GM21619 (cell line): ENCODE measurements around the gene SNX30.
"Not testable (repeated sequence)": the region's sequence is repeated elsewhere in the genome, so short reads cannot be mapped to it uniquely, and the experiment has no call there.

Experiments
- ATAC-seq: cut with Tn5 transposase; IDR thresholded peaks from one replicate; pipeline ENCODE4 v1.9.1; 2021; ENCODE audit not compliant: unreplicated experiment

SNX30 gene, protein sequence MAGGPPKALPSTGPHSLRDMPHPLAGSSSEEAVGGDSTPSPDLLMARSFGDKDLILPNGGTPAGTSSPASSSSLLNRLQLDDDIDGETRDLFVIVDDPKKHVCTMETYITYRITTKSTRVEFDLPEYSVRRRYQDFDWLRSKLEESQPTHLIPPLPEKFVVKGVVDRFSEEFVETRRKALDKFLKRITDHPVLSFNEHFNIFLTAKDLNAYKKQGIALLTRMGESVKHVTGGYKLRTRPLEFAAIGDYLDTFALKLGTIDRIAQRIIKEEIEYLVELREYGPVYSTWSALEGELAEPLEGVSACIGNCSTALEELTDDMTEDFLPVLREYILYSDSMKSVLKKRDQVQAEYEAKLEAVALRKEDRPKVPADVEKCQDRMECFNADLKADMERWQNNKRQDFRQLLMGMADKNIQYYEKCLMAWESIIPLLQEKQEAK

DNA sequence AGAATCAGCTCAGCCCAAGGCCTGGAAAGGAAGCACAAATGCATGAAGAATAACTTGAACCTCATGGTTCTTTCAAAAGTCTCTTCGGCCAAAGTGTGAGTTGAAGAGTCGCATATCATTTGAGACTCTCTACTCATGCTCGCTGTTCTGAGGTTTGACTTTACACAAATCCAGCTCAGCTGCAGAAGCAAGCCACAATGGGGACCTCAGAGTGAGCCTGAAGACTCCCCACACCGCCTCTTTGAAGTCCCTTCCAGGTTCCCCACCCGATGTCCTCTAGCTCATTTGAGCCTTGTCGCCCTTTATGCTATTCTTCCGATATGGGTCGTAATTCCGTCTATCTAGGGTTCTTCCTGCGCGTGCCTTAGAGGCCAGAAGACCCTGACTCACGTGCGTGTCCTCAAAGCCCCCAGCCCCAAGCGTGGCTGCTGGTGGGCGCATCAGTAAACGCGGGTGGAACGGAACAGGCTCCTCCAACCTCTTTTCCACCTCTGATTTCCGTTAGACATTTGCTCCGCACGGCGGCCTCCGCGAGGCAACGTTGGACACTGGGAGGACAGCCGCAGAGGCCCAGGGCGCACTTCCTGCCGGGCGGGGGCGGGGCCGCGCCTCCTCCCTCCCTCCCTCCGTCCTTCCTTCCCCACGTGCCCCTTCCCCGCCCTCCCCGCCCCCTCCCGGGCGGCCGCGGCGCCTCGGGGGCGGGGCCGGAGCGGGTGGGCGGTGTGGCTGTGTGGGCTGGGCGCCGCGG, at the start of gene SNX30:
SNX30 (plus strand) TSS at position 745 of the 748 bp plus-strand sequence. CDS start 242 bp downstream, outside the sequence.
- ATAC-seq, result peak; percentile 68

DNA sequence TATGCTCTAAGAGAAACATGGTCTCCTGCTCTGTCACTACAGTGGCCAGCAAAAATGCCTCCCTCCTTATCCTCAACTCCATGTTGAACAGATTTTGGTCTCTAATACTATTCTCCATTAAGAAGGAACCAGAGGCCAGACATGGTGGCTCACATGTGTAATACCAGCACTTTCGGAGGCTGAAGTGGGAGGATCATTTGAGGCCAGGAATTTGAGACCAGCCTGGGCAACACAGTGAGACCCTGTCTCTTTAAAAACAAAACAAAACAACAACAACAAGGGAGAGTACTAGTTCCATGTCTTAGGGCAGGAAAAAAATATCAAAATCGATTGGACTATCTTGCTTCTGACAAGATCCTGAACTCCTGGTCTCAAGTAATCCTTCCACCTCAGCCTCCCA, 47.3 kb upstream of the SNX30 start:
- ATAC-seq, result no peak

DNA sequence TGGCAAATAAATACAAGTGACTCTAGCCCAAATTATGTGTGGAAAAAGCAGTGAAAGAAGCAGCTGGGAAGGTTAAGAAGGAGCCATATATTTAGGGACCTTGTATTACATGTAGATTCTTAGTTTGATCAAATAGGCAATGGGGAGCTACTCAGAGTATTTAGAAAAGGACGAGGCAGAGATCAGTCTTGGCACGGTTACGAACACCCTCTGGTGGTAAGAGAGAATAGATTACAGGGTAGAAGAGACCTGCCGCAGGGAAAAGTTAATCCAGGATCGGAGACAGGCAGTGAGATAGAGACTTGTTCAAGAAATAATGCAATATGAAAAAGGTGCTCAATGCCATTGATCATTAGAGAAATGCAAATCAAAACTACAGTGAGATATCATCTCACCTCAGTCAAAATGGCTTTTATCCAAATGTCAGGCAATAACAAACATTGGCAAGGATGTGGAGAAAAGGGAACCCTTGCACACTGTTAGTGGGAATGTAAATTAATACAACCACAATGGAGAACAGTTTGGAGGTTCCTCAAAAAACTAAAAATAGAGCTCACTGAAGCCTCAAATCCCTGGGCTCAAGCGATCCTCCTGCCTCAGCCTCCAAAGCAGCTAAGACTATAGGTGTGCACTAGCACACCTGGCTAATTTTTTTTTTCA, 44.7 kb upstream of the SNX30 start:
- ATAC-seq, result no peak

DNA sequence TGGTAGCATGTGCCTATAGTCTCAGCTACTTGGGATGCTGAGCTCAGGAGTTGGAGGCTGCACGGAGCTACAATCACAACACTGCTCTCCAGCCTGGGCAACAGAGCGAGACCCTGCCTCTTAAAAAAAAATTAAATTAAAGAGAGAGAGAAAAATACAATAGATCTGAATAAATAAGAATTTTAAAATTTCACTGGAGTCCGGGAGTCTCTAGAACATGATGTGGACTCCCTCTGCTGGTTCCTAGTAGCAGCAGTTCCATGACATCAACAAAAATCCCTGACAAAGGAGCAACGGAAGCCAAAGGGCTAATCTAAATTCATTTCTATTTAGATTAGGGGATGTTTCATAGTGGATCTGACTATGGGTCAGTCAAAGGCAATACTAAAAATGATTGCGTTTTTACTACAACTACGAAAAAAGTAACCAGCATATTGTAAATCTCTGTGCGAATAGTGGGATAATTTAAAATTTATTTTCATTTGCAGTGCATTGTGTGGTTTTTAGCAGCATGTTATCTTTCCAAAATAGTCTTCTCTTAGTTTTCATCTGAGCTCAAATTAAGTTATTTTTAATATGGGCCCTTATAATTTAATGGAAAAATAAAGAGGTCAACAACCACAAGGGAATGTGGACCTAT, 39.4 kb upstream of the SNX30 start:
- no peak for ATAC-seq

DNA sequence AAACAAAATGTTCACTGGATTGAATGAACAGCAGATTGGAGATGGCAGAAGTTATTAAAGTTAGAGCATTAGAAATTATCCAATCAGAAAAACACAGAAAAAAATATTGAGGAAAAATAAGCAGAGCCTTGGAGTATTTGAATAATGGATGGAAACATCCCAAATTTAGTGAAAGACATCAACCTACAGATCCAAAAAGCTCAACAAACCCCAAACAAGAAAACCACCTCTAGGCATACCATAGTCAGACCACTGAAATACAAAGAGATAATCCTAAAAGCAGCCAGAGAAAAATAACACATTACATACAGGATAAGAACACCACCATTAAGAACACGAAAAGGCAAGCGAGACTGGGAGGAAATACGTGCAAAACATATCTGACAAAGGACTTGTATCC, 37.9 kb upstream of the SNX30 start:
- no peak for ATAC-seq

DNA sequence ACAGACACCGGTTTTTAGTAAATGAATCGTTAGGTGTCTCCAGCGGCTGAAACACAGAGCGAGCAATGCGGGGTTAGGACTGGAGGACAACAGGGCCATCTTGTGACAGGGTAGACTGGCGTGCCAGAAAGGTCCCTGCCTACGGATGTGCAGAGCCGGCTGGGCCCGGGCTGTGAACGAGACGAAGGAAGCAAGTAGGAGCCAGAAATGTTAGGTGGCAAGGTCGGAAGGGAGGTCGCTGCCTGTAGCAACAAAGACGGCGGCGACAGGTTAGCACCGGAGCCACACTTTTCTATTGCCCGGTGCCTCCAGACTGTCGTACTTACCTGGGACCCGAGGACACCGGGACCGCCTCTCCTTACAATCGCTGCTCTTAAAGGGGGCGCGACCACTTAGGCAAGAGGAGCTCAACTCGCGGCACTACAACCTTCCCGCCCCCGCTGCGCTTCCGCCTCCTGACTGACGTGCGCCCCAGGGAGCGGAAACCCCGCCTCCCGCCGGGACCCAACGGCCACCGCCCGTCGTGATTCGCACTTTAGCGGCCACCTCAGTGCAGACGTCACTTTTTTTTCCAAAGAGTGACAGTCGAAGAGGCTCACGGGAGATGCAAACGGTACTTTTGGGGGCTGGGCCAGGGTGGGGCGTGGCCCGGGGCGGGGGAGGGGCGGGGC, 32.8 kb upstream of the SNX30 start, which contains the start of gene INIP:
INIP (minus strand) TSS at position 457 of the 671 bp plus-strand sequence. CDS start 1,632 bp downstream, outside the sequence.
- ATAC-seq, result peak; percentile 93

DNA sequence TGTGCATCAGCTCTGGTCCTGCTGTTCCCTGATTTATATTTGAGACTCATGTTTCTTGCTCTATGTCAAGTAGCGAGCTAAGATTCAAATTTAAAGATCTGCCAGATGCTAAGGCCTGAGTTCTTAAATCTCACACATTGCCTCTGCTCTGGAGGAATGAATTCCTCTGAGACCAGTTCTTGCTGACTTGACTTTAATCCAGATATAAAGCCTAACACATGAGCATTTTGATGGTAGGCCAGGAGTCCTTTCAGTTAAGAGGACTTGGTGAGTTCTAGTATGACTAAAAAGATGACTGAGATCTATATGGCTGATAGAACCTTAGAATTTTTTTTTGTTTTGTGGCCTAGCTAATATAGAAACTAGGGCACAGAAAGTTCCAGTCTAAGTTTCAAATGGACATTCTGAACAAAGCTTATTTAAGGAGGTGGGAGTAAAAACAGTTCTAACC, 31.3 kb upstream of the SNX30 start:
- ATAC-seq, result no peak

DNA sequence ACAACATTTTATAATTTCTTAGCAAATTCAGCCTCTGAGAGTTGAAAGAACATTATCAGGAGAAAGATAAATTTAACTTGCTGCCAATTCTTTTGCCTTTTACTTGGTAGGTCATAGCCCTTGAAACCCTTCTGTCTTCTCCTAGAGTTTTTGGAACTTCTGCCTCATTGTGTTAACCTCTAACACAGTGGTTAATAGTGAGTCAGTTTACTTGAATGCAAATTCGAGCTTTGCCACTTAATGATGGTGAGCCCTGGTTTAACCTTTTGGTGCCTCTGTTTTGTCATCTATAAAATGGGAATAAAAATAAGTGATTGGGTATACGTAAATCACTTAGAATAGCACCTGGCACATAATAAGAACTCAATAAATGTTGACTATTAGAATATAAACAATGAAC, 30.9 kb upstream of the SNX30 start:
- no peak for ATAC-seq

DNA sequence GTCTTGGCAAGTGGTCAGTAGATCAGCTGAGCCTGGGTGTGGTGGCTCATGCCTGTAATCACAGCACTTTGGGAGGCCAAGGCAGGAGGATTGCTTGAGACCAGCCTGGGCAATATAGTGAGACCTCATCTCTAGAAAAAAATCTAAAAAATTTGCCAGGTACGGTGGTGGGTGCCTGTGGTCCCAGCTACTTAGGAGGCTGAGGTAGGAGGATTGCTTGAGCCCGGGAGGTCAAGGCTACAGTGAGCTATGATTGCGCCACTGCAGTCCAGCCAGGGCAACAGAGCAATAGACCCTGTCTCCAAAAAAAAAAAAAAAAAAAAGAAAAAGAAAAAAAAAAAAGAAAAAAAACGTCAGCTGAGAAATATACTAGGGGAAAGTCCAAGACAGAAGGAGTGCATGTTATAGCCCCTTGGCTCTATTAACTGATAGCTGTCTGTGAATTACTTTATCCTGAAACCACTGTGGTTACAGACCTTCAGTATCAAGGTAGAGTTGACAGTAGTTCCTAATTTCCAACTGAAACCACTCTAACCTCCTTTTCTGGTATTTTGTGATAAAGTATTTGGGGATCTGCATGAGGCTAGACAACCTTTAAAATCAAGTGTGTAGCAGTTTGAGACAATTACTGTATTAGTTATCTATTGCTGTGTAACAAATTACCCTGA, 30.3 kb upstream of the SNX30 start:
- no peak for ATAC-seq

DNA sequence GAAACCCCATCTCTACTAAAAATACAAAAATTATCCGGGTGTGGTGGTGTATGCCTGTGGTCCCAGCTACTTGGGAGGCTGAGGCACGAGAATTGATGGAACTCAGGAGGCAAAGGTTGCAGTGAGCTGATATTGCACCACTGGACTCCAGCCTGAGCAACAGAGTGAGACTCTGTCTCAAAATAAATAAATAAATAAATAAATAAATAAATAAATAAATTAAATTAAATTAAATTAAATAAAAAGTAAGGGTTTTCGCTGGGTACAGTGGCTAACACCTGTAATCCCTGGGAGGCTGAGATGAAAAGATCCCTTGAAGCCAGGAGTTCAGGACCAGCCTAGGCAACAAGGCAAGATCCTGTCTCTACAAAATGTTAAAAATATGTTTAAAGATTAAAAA, 27.8 kb upstream of the SNX30 start:
- not testable (repeated sequence) for ATAC-seq

DNA sequence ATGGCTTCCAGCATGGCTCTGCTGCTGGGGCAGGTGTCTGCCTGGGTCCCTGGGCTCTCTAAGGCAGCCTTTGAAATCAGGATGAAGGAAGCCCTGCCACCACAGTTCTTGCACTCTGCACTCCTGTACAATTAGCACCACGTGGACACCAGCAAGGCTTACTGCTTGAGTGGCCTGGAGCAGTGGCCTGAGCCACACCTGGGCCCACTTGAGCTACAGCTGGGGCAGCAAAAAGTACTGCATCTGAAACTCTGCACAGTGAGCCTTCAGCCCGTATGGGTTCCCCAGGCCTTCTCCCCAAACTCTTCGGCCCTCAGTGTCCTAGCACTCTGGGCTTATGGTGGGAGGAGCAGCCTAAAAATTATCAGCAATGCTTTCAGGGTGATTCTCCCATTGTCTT, 24.6 kb upstream of the SNX30 start:
- ATAC-seq, result no peak

DNA sequence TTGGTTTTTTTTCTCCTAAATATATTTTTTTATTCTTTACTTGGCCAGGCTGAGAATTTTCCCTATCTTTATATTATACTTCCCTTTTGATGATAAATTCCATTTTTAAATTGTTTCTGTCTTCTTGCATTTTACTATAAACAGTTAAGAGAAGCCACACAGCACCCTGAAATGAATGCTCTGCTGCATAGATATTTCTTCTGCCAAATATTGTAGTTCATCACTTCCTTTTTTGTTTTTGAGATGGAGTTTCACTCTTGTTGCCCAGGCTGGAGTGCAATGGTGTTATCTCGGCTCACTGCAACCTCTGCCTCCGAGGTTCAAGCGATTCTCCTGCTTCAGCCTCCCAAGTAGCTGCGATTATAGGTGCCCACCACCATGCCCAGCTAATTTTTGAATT, 24.1 kb upstream of the SNX30 start:
- ATAC-seq, result no peak

DNA sequence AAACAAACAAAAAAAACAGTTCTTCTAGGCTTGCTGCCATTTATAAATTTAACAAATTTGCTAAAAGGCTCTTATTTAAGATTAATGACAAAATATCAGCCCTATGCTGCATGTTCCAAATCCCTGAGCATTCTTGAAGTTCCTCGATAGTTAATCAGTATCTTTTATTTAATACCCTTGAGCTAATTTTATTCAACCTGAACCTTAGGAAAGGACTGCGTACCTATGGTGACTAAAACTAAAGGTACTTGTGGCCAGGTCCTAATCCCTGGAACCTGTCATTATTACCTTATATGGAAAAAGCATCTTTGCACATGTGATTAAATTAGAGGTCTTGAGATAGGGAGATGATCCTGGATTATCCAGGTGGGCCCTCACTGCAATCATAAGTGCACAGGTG, 22.2 kb upstream of the SNX30 start:
- ATAC-seq, result no peak

DNA sequence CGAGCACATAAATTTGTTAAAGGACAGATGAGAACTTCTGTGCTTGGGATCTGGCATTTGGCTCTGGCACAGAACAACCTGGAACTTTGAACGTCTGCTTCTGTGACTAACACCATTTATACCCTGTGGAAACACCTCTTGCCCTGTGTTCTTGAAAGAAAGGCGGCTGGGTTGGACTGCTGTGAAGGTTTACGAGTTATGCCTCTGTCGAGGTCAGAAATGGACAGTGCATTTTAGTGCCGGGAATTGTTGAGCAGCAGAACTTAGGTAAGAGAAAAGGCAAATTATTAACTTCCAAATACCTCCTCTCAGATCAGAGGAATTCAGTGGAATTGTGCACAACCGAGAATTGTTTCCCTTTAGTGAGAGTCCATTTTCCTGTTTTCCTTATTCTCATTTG, 18.6 kb upstream of the SNX30 start:
- no peak for ATAC-seq

DNA sequence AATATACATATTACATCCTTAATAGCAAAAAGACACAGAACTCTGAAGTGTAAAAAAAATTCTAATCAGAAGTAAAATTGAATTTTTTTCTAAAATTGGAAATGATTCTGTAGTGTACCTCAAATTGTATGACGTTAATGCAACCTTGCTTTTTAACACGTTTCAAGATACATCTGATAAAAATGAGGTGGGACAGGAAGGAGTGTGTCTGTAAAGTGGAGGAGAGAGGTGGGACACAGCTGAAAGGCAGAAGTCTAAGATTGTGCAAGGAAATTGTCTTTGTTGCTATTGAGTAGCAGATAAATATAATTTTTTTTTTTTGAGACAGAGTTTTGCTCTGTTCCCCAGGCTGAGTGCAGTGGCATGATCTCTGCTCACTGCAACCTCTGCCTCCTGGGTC, 15.7 kb upstream of the SNX30 start:
- ATAC-seq, result no peak

DNA sequence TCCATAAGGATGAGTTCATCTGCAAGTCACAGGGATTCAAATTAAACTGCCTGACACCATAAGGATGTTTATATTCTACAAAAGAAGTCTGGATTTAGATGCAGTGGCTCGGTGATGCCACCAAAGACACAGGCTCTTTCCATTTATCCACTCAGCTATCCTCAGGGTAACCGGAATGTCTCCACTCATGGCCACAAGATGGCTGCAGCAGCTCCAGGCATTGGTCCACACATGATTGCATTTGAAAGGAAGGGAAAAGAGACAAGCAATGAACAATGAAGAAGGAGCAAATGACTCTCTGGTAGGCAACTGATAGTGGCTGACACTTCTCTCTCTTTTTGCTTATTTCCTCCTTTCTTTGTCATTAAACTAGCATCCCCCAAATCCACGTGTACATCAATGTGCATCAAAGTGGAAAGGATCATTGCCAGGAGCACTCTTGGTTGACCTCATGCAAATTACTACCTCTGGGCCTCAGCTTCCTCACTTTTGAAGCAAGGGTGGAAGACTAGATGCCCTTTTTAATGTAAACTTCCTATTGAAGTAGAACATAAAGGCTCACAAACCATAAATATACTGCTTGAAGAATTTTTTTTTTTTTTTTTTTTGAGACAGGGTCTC, 7.2 kb upstream of the SNX30 start:
- no peak for ATAC-seq

DNA sequence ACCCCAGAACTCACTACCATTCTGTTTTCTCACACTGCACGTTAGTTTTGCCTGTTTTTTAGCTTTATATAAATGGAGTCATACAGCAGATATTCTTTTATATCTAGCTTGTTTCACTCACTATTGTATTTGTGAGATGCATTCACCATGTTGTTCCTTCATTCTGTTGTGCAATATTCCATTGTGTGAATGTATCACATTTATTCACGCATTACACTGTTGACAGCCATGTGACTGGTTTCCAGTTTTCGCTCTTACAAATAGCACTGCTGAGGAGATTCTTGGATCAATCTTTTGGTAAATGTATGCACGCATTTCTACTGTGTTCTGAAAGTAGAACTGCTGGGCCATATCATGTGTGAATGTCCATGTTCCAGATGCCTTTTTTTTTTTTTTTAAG, 6.4 kb upstream of the SNX30 start:
- no peak for ATAC-seq

DNA sequence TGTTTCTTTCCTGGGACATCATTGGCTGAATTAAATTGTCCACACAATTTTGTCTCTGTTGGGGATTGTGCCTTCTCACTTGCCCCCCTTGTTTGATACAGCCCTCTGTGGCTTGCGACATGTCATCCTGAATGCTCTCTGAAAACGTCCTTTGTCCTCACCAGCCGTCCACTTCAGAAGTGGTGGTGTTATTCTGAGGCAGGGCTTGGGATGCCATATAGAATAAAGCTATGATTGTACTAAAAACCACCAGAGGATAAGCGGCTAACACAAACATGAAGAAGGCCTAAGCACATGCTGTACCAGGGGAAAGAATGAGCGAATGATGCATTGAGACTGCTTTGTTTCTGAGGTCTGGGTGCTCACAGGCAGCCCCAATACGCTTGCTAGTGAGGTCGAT, 3.5 kb upstream of the SNX30 start:
- ATAC-seq, result no peak

DNA sequence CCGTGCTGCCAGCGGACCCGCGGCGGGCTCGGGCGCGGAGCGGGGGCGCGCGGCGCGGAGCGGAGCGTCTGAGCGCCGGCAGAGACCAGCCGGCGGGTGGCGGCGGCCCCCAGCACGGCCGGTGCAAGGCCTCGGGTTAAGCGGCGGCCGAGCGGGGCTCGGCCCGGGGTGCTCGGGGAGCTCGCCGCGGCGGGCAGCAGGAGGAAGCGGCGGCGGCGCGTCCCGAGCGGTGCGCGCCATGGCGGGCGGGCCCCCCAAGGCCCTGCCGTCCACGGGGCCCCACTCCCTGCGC, 150 bp downstream of the SNX30 start:
- ATAC-seq, result peak; percentile 35
